Progenitor cell of endocrine pancreas (in vitro differentiated cells): Measurements from ENCODE around the gene SLC34A2. TPM values are rescaled to one million over a fixed set of nuclear protein-coding genes. Genes with fewer than 3 reads are reported as not detected.

Source experiments
- DNase-seq: peaks from one replicate; pipeline ENCODE4 v3.0.0; 2021; ENCODE audit warnings: low spot score; ENCODE audit not compliant: unreplicated experiment
- H3K27ac Mint-ChIP-seq: 2 replicates; pipeline ENCODE4 v1.8.0; 2021; ENCODE audit warnings: mild to moderate bottlenecking, moderate library complexity, mixed read lengths
- H3K27me3 Mint-ChIP-seq: 2 replicates; pipeline ENCODE4 v1.8.0; 2021; ENCODE audit warnings: mixed read lengths
- H3K36me3 Mint-ChIP-seq: 2 replicates; pipeline ENCODE4 v1.8.0; 2022; ENCODE audit warnings: mixed read lengths; ENCODE audit not compliant: insufficient read depth
- H3K4me1 Mint-ChIP-seq: 2 replicates; pipeline ENCODE4 v1.8.0; 2021; ENCODE audit warnings: low read depth, mixed read lengths
- H3K4me3 Mint-ChIP-seq: 2 replicates; pipeline ENCODE4 v1.8.0; 2021; ENCODE audit warnings: low read depth, mild to moderate bottlenecking, moderate library complexity, mixed read lengths
- H3K9me3 Mint-ChIP-seq: 2 replicates; pipeline ENCODE4 v1.8.0; 2021; ENCODE audit warnings: low read depth, mixed read lengths
- CTCF ChIP-seq: fragments of 200-600 bp; sonication (generic); IDR thresholded peaks from one replicate; pipeline ENCODE4 v1.5.0; 2021; ENCODE audit warnings: antibody characterized with exemption, mild to moderate bottlenecking; ENCODE audit not compliant: unreplicated experiment
- total RNA-seq: library from RNA; stranded (reverse); gene quantifications from 2 replicates; pipeline ENCODE4 v1.2.1, GENCODE V29; 2021

SLC34A2 gene
- total RNA-seq, 1 donor from 2014 or later = 1.1 TPM

GRCh38 chr4:25722964-25723363, 67.3 kb downstream of the SLC34A2 start:
- peaks cover 5% of the 10 kb centered on the region for H3K9me3 Mint-ChIP-seq
- no peaks in the 10 kb centered on the region for H3K36me3 Mint-ChIP-seq
- peaks cover 5% of the 10 kb centered on the region for H3K4me1 Mint-ChIP-seq
- H3K27me3 Mint-ChIP-seq = no peaks in the 10 kb centered on the region
- H3K27ac Mint-ChIP-seq = no peak overlapping the region
- DNase-seq = no peak
- no peak overlapping the region for H3K4me3 Mint-ChIP-seq
- TF ChIP-seq CTCF = no peak

- peaks cover 5% of the 10 kb centered on the region for H3K9me3 Mint-ChIP-seq
- H3K4me3 Mint-ChIP-seq = no peak overlapping the region
- no peak for DNase-seq
- TF ChIP-seq CTCF = no peak
- no peaks in the 10 kb centered on the region for H3K36me3 Mint-ChIP-seq
- no peak overlapping the region for H3K27ac Mint-ChIP-seq
- no peaks in the 10 kb centered on the region for H3K27me3 Mint-ChIP-seq
- H3K4me1 Mint-ChIP-seq = peaks cover 5% of the 10 kb centered on the region
These were observed 67.8 kb downstream of the SLC34A2 start for GRCh38 chr4:25723409-25723808.

GRCh38 chr4:25725870-25726269, 70.2 kb downstream of the SLC34A2 start:
- TF ChIP-seq CTCF = no peak
- no peaks in the 10 kb centered on the region for H3K36me3 Mint-ChIP-seq
- no peak overlapping the region for H3K27ac Mint-ChIP-seq
- peaks cover 5% of the 10 kb centered on the region for H3K9me3 Mint-ChIP-seq
- H3K4me3 Mint-ChIP-seq = no peak overlapping the region
- no peak for DNase-seq
- no peaks in the 10 kb centered on the region for H3K27me3 Mint-ChIP-seq
- peaks cover 8% of the 10 kb centered on the region for H3K4me1 Mint-ChIP-seq

GRCh38 chr4:25727711-25728493, 72.3 kb downstream of the SLC34A2 start:
- Mint-ChIP-seq H3K9me3 (no peaks in the 10 kb centered on the region), H3K4me1 (peaks cover 10% of the 10 kb centered on the region), H3K4me3 (no peak overlapping the region), H3K27me3 (no peaks in the 10 kb centered on the region), H3K36me3 (no peaks in the 10 kb centered on the region), H3K27ac (no peak overlapping the region)
- no peak for TF ChIP-seq CTCF
- no peak for DNase-seq

Other genes with a start within 250 kb of the SLC34A2 start
- 61.3 and 62.7 TPM in 2 replicates for gene SEL1L3, start 207.1 kb downstream of the SLC34A2 start, total RNA-seq